GM18870 (cell line): Measurements from ENCODE around the gene CHAF1A.

ENCODE experiments used
- ATAC-seq: cut with Tn5 transposase; IDR thresholded peaks from one replicate; pipeline ENCODE4 v1.9.1; 2021; ENCODE audit warnings: moderate library complexity; ENCODE audit not compliant: unreplicated experiment

Gene CHAF1A

GRCh38 chr19:4376991-4377781, 25.3 kb upstream of the CHAF1A start:
- no peak for ATAC-seq

- ATAC-seq = no peak
These were observed 23.6 kb upstream of the CHAF1A start for GRCh38 chr19:4378886-4379285.

- no peak for ATAC-seq
These were observed 22.8 kb upstream of the CHAF1A start for GRCh38 chr19:4379383-4380253.

DNA sequence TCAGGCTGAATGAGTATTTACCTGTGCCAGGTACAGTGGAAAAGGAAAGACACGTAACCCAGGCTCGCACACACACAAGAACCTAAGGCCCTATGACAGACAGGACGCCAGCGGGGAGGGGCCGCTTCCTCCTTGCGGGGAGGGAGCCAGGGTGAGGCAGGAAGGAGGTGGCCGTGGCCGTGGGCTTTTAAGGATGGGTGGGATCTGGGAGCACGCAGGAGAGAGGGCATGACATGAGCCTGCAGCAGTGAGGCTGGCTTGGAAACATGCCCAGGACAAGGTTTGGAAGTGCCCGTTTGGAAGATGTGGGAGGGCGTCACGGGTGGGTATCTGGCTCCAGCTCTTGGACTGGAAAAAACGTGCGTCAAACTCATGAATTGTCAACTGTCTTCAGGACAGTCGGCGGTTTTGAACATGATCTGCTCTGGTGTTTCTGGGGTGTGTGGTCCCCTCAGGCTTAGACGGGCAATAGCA, 22.1 kb upstream of the CHAF1A start:
- ATAC-seq = no peak

DNA sequence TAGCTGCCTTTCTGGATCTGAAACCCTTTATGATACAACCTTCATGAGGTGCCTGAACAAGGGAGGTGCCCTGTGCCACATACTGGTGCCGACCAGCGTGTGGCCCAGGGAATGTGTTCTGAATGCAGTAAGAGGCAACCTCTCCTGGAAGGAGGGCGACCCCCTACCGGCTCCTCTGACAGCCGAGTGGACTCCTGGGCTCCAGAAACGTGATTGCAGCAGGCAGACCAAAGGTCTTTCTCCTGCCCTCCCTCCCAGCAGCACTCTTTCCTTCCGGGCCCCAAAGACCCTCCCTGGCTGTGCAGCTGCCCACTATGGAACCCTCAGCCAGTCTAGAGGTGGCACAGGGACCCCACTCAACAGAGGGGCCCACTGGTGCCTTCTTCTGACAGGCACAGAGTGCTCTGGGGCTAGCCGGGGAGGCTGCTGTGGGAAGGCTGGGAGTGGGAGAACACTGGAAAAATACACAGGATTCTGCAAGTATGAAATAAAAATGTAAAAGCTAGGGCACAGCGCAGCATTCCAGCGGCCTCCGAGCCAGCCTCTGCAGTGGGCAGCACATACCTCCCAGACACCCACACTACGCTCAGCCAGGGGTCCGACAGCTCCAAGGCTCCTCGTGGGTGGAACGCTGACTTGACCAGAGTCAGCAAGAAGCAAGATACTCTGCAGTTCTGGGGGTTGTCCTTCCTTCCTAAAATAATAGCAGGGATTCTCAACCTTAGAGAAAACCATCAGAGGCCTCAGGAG, 17.0 kb upstream of the CHAF1A start:
- ATAC-seq = no peak

GRCh38 chr19:4386041-4386782, 16.2 kb upstream of the CHAF1A start:
- no peak for ATAC-seq

DNA sequence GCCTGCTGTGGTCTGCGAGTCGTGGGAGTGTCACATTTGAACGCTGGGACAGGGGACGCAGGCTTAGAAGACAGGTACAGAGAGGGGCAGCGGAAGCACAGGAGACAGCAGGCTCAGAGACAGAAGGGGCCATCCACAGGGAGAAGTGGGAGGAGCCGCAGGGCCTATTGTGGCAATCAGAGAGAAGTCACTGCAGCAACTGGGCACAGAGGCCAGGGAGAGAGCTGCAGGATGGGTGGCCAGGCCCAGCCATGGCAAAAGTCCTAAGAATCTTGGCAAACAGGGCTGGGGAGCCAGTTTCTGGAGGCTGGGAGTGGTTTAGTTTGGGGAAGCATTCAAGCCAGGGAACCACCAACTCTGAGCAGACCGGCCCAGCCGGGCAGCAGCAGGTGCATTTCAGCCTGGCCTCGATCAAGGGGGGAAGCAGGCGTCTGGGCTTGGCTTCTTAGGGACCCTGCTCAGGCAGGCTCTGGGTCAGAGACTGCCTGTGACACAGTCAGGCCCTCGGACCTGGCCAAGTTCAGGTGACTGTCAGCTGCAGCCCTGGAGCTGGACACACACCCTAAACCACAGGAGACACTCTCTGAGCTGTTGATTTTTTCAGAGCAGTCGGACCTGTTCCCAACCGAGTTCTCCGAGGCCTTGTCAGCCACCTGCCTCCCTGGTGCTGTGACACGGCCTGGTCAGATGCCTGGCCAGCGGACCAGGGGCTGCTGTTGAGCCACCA, 13.9 kb upstream of the CHAF1A start:
- no peak for ATAC-seq

DNA sequence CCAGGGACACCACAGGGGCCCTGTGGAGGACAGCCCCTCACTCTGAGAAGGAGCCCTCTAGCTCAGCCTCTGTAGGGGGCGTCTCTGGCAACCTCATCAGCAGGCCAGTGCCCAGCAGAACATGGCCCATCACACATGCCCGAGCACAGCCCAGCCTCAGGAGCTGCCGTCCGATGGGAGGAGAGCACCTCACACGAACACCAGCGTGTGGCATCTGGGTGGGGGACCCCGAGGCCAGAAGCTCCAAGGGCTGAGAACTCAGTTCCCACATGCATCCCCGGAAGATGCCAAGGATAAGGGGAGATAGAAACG, 13.4 kb upstream of the CHAF1A start:
- no peak for ATAC-seq

DNA sequence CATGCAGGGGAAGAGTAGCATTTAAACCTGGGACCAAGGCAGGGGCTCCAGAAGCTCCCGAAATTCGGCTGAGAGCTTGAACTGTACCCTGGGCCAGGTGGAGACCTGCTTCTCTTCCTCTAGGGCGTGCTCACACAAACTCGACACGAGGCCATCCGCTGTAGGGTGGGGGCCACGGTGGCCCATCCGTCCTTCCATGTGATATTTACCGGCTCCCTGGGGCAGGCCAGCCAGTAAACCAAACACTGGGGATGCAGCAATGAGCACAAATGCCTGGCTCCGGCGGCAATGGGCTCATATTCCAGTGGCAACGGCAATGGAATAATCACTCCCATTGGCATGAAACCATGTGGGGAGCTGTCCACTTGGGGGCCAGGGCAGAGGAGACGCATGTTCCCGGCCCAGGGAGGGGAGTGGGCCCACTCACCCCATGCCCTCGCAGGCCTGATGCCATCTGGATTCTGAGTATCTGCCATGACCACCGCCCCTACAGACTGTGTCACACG, 12.9 kb upstream of the CHAF1A start:
- no peak for ATAC-seq

- ATAC-seq = no peak
These were observed 12.3 kb upstream of the CHAF1A start for GRCh38 chr19:4390017-4390566.

GRCh38 chr19:4390567-4391305, 11.7 kb upstream of the CHAF1A start:
- no peak for ATAC-seq

DNA sequence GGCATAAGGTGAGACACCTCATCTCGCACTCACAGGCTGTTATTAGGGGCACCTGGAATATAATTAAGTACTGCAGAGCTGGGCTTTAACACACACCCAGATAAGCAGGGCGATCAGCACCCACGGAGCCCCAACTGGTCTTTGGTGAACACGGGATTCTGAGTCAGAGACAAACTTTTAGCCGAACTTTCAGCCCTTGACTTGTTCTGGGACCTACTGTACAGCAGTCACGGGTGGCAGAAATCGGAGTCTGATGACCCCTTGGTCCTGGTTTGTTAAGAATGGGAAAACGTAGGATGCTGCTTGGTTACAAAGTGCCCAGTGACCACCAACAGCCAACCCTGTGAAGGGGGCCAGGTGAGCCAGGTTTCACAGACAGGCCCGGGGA, 11.1 kb upstream of the CHAF1A start:
- no peak for ATAC-seq

DNA sequence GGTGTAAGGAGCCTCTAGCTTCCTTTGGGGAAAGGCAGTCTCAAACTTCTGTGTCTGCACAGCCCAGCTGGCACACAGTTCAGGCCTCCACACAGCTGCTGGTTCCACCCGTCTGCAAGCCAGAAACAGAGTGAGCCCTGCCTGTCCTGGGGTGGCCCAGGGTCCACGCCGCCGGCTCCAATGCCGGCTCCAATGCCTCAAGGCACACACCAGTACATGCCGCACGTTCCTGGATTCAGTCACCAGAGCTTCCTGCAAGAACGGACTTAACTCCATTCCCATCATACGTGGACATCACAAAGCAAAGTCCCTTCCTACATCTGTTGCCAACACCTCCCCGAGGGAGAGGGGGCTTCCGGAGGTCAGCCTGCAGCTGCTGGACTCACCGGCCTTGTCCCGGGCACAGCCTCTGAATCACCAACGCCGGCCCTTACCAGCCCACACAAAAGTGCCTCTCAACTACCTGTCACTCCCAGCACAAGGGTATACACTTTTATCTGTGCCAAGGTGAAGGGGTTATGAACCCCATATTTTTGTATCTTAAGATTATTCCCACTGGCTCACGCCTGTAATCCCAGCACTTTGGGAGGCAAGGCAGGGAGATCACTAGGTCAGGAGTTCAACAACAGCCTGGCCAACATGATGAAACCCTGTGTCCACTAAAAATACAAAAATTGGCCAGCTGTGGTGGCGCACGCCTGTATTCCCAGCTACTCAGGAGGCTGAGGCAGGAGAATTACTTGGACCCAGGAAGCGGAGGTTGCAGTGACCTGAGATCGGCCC, 10.5 kb upstream of the CHAF1A start:
- no peak for ATAC-seq

DNA sequence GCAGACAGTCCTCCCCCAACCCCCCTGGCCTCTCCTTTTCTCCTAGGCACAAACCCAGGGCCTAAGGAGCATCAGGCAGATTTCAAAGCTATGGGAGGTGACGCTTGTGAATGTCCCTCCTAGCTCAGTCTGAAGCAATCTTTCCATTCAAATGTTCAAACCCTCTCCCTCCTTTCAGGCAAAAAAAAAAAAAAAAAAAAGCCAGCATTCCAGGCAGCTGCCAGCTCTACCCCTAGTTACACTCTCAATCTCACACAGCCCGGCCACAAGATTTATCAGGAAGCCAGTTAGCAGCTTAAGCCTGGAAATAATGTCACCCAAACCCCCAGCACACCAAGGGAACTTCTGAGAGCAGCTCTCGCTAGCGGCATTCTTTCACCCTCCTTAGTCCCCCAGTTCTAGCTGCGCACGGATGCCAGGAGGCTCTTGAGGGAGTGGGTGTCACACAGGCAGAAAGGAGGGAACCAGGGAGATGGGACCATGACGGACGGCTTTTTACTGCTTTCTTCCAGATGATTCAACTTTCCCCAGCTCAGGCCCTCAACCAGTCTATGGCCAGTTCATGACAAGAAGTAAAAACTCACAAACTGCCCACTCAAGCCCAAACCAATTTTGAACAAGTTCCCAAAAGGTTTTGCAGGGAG, 8.4 kb upstream of the CHAF1A start:
- ATAC-seq = no peak

- ATAC-seq = no peak
These were observed 5.3 kb upstream of the CHAF1A start for GRCh38 chr19:4396949-4397783.

DNA sequence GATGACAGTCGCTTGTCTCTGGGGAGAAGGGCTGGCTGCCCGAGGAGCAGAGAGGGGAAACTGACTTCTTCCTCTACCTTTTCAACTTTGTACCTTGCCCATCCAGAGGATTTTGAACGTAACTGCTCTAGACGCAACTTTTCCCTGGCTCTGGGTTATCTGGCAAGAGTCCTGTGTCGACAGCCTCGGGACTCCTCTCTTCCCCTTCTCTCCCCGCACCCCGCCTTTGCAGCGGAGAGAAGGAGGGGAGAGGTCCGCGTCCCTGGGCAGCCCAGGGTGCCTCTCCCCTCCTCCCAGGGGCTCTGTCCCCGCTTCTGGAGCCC, 2.7 kb upstream of the CHAF1A start:
- no peak for ATAC-seq
